GM12874 (cell line): ENCODE measurements around the gene BCL2L1.

ENCODE experiments used
- CTCF ChIP-seq: IDR thresholded peaks from 2 replicates; pipeline ENCODE4 v1.5.1; 2011; ENCODE audit warnings: low read depth, mild to moderate bottlenecking, control low read depth, low read length, moderate library complexity; ENCODE audit not compliant: insufficient read depth

The BCL2L1 gene

GRCh38 chr20:31682927-31683326 lies 39.7 kb downstream of the BCL2L1 start:
- TF ChIP-seq CTCF: no peak

GRCh38 chr20:31682352-31682751 lies 40.3 kb downstream of the BCL2L1 start:
- no peak for TF ChIP-seq CTCF

GRCh38 chr20:31681769-31682168 lies 40.9 kb downstream of the BCL2L1 start:
- TF ChIP-seq CTCF: no peak

- TF ChIP-seq CTCF: no peak
These were observed 41.4 kb downstream of the BCL2L1 start for GRCh38 chr20:31681128-31681727.

GRCh38 chr20:31680286-31681127 lies 42.2 kb downstream of the BCL2L1 start:
- no peak for TF ChIP-seq CTCF

GRCh38 chr20:31679357-31680285 lies 43.0 kb downstream of the BCL2L1 start:
- TF ChIP-seq CTCF: no peak
